ENCODE data around the gene INCENP.

INCENP gene

GRCh38 chr11:62128835-62129234, 5.0 kb downstream of the INCENP start:
- no peak for TF ChIP-seq CTCF (IDR thresholded peaks at IDR 0.05; ENCODE audit: low read depth, low read length, missing control alignments)
- in situ Hi-C loops (cut with HindIII; ENCODE audit: low sequenced_read_pairs) = no loop called here
- no peak overlapping the region for H3K4me3 ChIP-seq (ENCODE audit: low read depth, low read length)
- DNase-seq (ENCODE audit: low read depth) = no peak

GRCh38 chr11:62129590-62130282, 5.9 kb downstream of the INCENP start:
- H3K4me3 ChIP-seq (ENCODE audit: low read depth, low read length) = no peak overlapping the region
- DNase-seq (ENCODE audit: low read depth) = no peak
- no peak for TF ChIP-seq CTCF (IDR thresholded peaks at IDR 0.05; ENCODE audit: low read depth, low read length, missing control alignments)
- in situ Hi-C loops (cut with HindIII; ENCODE audit: low sequenced_read_pairs) = no loop called here

DNA sequence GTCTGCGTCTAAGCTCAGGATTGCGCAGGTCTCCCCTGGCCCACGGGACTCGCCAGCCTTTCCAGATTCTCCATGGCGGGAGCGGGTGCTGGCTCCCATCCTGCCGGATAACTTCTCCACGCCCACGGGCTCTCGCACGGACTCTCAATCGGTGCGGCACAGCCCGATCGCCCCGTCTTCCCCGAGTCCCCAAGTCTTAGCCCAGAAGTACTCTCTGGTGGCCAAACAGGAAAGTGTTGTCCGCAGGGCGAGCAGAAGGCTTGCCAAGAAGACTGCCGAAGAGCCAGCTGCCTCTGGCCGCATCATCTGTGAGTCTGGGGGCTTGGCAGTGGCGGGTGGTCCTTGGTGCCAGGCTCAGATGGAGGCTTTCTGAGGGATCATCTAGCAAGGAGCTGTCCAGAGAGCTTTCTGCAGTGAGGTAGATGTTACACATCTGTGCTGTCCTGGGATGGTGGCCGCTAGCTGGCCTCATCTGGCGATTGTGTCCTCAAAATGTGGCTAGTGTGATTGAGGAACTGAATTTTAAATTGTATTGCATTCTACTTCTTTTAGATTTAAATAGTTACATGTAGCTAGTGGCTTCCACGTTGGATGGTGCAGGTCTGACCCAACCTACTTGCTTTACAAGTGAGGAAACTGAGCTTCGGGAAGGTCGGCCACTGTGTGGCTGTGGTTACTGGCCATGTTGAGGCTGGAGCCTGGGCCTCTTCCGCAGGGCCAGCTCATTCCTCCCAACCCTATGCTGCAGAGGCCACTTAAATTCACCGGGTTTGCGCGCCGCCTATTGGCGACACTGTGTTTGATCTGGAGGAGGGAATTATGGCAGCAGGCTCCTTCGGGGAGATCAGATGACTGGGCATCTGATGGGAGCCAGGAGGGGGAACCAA, 6.7 kb downstream of the INCENP start:
- in situ Hi-C loops (cut with HindIII; ENCODE audit: low sequenced_read_pairs) = no loop called here
- DNase-seq (ENCODE audit: low read depth) = no peak
- H3K4me3 ChIP-seq (ENCODE audit: low read depth, low read length) = no peak overlapping the region
- no peak for TF ChIP-seq CTCF (IDR thresholded peaks at IDR 0.05; ENCODE audit: low read depth, low read length, missing control alignments)

DNA sequence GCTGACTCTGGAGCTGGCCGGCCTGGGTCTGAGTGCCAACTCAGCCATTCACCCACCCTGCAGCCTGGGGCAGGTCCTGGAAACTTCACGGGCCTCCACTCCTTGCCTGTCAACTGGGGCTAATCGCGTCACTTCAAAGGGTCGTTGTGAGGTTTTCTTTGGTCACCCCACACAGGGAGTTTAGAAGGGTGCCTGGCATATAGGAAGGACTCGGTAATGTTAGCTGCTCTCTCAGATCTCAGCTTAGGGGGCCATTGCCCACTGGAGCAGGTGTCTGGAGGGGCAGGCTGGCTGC, 7.3 kb downstream of the INCENP start:
- no peak for TF ChIP-seq CTCF (IDR thresholded peaks at IDR 0.05; ENCODE audit: low read depth, low read length, missing control alignments)
- in situ Hi-C loops (cut with HindIII; ENCODE audit: low sequenced_read_pairs) = no loop called here
- H3K4me3 ChIP-seq (ENCODE audit: low read depth, low read length) = no peak overlapping the region
- no peak for DNase-seq (ENCODE audit: low read depth)

GRCh38 chr11:62132191-62132590, 8.4 kb downstream of the INCENP start:
- in situ Hi-C loops (cut with HindIII; ENCODE audit: low sequenced_read_pairs) = no loop called here
- no peak for DNase-seq (ENCODE audit: low read depth)
- no peak overlapping the region for H3K4me3 ChIP-seq (ENCODE audit: low read depth, low read length)
- no peak for TF ChIP-seq CTCF (IDR thresholded peaks at IDR 0.05; ENCODE audit: low read depth, low read length, missing control alignments)

DNA sequence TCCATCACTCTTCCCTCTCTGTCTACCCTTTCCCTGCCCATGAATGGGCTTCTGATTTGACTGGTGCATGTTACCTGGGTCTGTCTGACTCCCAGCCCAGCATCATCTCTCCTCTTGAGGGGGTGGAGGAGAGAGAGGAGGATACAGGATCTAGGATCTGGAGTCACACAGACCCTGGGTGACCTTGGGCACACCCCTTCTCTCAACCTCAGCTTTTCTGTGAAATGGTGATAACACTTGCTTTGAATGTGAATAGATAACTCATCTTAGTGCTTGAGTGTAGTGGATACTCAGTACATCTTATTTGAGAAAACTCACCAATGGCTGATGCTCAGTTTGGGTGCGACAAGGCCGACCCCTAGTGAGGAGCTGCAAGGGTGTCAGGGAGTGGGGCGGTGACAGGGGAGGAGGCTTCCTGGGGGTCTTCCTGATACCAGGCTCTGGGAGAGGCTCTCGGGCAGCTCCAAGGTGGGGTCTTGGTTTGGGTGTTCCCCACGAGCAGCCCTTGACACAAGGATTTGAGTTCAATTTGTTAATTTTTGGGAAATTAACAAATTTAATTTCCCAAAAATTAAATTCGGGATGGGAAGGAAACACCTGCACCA, 9.0 kb downstream of the INCENP start:
- no peak overlapping the region for H3K4me3 ChIP-seq (ENCODE audit: low read depth, low read length)
- TF ChIP-seq CTCF (IDR thresholded peaks at IDR 0.05; ENCODE audit: low read depth, low read length, missing control alignments) = no peak
- DNase-seq (ENCODE audit: low read depth) = no peak
- in situ Hi-C loops (cut with HindIII; ENCODE audit: low sequenced_read_pairs) = no loop called here
